NCI-H1048 (cell line): Measurements from ENCODE around the gene IFNLR1.

Source experiments
- DNase-seq: peaks from one replicate; lab custom pipeline; 2025; lab: John Stamatoyannopoulos, UW

IFNLR1 gene

GRCh38 chr1:24175033-24175755 lies 11.9 kb downstream of the IFNLR1 start:
- no peak for DNase-seq

DNA sequence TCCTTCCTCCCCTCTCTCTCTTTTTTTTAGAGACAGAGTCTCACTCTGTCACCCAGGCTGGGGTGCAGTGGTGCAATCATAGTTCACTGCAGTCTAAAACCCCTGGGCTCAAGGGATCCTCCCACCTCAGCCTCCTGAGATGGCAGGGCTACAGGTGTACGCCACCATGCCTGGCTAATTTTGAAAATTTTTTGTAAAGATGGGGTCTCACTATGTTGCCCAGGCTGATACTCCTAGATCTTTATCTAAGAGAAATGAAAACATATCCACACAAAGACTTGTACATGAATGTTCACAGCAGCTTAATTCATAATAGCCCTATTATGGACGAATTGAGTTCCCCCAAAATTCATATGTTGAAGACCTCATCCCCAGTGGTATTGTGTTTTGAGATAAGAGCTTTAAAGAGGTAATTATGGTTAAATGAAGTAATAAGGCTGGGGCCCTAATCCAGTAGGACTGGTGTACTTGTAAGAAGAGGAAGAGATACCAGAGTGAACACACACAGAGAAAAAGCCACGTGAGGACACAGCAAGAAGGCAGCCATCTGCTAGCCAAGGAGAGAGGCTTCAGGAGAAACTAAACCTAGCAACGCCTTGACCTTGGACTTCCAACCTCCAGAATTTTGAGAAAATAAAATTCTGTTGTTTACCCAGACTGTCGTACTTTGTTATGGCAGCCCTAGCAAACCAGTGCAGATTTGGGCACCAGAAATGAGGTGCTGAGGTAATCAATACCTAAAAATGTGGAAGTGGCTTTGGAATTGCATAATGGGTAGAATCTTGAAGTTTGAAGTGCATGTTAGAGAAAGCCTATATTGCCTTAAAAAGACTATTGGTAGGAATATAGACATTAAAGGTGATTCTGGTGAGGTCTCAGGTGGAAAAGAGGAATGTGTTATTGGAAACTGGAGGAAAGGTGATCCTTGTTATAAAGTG lies 13.2 kb downstream of the IFNLR1 start:
- DNase-seq, result no peak

DNA sequence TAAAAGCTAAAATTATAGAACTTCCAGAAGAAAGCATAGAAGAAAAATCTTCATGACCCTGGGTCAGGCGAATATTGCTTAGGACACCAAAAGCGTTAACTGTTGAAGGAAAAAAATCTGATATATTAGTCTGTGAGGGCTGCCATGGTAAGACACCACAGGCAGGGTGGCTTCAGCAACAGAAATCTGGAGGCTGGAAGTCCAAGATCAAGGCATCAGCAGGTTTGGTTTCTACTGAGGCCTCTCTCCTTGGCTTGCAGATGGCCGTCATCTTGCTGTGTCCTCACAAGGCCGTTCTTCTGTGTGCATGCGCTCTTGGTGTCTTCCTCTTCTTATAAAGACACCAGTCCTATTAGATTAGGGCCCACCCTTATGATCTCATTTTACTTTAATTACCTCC lies 14.5 kb downstream of the IFNLR1 start:
- no peak for DNase-seq

DNA sequence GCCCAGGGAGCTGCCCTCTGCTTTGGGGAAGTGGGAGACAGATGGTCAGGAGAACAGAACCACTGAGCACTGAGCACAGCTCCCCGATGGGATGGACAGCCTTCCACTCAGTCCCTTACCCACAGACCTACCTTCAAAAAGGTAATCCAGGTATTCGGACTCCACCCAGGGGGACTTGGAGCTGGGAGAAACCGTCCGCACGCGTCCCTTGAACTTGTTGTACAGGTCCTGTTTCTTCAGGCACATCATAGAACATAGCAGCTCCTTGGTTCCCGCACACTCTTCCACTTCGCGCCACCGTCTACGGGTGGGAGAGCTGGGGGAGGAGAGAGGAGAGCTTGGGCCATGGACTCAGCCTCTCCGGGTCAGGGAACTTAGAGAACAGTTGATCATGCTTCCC lies 17.8 kb downstream of the IFNLR1 start:
- no peak for DNase-seq

GRCh38 chr1:24168245-24168644 lies 18.8 kb downstream of the IFNLR1 start:
- no peak for DNase-seq

- DNase-seq, result no peak
Observed at GRCh38 chr1:24167008-24167407, 20.1 kb downstream of the IFNLR1 start.

DNA sequence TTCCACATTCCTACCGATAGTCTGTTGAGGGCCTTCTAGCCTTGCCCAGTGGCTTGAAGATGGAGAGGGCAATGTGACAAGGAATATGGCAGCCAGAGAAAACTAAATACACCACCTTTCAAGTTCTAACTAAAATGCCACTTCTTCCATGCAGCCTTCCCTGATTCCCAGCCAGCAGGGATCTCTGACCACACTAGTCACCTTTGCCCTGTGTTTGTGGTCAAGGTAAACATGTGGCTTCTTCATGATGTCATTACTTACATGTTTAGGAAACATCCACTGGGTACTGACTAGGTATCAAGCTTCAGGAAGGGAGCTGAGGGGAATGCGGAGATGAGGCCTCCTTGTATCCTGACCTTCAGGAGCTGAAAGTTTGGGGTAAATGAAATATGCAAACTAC lies 21.6 kb downstream of the IFNLR1 start:
- DNase-seq, result no peak

- no peak for DNase-seq
Observed at GRCh38 chr1:24164004-24164403, 23.1 kb downstream of the IFNLR1 start.

GRCh38 chr1:24162201-24162600 lies 24.9 kb downstream of the IFNLR1 start:
- DNase-seq, result no peak

DNA sequence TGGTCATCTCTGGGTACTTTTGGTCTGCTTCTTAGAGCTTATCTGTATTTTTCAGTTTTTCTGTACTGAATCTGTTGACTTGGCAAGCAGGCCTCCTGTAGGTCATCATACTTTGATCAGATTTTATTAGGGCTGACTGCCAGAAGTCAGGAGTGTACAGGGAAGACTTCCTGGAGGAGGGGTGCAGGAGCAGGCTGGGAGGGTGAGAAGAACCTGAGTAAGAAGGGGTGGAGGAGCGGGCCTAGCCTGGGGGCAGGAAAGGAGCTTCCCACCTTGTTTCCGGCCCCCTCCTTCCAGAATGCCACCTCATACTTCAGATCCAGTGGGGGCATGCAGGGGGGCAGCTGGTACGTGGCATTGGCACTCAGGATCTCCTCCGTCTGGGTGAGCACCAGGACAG lies 25.8 kb downstream of the IFNLR1 start:
- no peak for DNase-seq

DNA sequence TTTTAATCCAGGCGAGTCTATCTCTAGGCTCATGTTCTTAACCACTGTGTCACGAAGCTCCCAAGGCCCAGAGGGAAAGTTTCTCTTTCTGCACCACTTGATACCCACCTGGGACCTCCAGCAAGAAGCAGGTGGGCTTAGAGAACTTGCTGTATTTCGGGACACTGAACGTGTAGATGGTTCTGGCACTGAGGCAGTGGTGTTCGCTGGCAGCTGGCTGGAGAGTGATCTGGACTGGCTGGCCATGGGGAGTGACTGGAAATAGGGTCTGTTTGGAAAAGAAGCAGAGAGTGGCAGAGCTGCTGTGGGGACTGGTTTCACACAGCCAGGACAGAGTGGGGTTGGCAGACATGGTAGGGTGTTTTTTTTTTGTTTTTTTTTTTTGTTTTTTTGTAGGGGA lies 27.7 kb downstream of the IFNLR1 start:
- no peak for DNase-seq

DNA sequence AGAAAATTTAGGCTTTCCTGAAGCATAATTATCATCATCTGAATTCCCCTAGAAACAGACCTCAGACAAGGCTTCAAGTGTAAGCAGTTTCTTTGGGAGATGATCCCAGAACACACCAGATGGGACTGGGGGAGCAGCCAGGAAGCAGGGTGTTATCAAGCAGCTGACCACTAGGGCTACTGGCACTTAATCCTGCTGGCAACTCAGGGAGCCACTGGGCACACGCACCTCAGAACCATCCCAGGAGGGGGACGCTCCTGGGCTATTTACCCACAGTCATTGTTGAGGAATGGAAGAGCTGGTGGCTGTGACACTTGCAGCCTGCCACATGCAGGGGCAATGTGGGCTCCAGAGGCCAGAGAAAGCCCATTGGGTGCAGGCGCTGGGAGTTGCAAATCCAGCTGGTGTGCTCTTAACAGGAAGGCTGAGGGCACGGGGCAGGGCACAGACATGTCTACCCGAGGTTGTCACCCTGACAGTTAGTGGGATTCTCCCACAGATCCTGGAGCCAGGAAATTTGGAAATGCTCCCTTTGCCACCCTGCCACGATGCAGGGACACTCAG lies 29.1 kb downstream of the IFNLR1 start:
- DNase-seq, result no peak

DNA sequence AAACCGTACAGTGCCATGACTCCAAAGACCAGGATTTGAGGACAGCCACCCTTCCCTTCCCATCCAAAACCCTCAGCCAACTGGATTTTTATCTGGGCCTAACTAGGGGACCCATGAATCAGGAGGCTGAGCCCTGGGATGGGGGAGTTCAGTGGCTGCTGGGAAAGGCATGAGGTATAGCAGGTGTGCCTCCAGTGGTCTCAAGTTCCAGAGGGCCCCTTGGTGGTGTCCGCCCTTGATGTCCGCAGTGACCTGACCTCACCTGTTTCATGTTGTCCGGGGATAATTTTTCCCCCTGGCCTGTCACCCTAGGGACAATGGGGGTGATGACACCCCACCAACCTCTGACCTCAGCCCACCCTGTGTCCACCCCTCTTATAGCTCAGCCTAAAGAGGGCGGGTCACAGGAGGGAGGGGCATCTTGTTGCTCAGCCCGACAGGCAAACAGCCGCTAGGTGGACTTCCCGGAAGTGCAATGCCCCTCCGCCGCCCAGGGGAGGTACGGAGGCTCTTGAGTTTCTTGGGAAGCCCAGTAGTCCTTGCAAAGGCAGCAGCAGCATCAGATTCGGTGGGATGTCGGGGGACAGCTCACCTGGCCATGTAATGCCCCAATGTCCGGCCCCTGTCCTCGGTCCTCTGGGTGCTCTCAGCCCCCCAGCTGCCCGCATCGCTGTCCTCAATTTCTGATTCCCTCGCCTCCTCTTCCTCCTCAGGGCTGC lies 30.4 kb downstream of the IFNLR1 start:
- no peak for DNase-seq

GRCh38 chr1:24155011-24155782 lies 31.9 kb downstream of the IFNLR1 start:
- DNase-seq, result no peak

- no peak for DNase-seq
Observed at GRCh38 chr1:24154215-24154614, 32.9 kb downstream of the IFNLR1 start.

DNA sequence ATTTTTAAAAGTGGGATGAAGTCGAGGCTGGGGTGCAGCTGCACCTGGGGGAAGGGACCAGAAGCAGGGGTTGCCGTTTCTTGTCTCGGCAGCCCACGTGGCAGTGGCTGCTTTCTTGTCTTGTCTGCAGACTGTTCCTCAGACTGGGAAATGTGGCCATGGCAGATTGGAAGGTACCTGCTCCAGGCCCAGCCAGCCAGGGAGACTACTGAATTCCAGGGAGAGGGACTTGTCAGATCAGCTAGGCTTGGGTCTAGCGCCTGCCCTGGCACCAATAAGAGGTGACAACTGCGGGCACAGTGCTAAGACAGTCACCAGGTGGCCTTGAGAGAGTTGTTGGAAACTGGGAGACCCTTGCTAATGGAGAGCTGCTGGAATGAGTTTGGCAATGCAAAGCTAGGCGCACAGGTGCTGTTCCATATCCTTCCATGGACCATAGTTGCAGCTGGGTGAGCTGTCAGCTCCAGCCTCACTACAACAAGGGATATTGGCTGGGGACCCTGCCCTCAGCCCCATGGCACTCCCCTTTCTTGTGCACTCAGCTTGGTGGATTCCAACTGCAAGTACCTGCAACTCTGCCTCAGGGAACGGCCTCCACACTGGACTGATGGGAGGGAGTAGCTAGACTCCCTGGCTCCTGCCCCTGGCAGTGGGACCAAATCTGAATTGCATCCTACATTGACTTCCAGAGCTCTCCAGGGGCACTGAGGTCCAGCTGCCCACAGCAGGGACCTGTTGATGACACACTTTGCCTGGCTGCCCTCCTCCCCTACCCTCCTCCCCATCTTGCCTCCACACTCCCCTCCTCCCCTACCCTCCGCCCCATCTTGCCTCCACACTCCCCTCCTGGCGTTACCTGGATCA lies 34.2 kb downstream of the IFNLR1 start:
- no peak for DNase-seq

DNA sequence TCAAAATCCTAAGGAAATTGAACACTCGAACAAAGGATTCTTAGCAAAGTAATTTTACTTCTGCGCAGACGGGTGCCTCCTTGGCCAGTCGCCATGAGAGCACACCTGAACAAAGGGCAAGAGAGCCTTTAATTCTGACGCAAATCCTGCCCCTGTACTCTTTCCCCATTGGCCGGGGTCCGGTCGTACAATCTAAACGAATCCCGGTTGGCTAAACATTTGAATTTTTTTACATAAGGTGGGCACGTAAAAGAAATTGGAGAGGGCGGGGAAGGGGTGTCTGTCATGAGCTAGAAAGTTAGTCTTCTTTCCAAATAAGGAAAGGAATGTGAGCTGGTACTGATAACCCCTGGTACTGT lies 35.9 kb downstream of the IFNLR1 start:
- DNase-seq, result peak; percentile 91

DNA sequence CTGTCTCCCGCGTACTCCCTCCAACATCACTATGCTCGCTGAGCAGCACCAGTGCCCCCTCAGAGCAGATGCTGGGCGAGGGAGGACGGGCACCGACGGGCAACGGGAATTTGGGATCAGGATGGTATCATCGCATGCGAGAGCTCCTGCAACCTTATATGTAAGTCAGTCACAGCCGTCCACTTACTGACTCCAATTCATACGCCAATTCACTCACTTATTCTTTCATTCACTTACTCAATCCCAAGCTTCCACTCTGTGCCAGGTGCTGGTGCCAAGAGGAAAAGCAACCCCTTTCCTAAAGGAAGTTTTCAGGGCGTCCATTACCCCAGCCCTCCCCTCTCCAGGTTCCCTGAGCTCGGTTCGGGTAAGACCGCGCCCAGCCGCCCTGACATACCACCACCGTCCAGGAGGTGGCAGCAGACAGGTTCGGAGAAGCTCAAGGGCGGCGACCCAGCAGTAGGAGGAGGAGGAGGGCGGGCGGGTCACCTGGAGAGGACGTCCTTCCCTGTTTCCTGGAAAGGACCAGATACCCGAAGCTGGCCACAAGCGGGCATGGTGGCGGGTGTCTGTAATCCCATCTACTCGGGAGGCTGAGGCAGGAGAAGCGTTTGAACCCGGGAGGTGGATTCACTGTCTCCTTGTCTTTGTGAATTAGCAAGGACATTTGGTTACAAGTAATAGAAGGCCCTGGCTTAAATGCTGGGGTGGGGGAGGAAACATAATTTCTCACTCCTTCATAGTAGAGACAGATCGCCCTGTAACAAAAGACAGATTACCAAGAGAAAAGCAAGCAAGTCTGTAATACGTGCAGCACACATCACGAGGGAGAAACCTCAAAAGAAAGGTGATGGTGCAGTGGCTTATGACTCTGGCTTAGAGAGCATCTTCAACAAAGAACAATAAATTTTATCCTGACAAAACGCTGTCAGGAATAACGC lies 36.6 kb downstream of the IFNLR1 start:
- DNase-seq, result peak; percentile 73

- no peak for DNase-seq
Observed at GRCh38 chr1:24149866-24150233, 37.2 kb downstream of the IFNLR1 start.

DNA sequence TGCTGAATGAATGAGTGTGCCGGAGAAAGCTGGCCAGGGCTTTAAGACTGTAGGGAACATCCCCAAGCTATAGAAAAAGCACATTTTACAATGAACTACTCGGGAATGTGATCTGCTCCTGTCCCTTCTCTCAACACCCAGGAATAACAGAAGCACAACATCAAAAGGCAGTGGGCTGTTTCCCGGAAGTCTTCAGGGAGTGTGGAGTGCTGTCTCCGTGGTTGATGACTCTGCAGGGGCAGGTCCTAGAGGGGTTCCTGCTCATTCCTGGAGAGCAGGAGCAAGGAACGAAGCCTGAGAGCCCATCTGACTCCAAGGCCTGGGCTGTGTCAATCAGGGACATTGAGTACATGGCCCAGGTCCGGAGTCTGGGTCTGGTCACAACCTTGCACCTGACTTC lies 39.3 kb downstream of the IFNLR1 start:
- no peak for DNase-seq
